ENCODE measurements around the gene CGAS. TPM values are rescaled to one million over a fixed set of nuclear protein-coding genes. Genes with fewer than 3 reads are reported as not detected.

The CGAS gene
- total and polyA plus RNA-seq, 2 of the 4 experiments (the other 2 are of a cell fraction): 1.5 to 1.6 TPM

- no peak overlapping the region for H3K4me2 ChIP-seq (ENCODE audit: low read depth, low read length)
- H3K18ac ChIP-seq (ENCODE audit: low read depth, low read length): no peak overlapping the region
- H3K9me1 ChIP-seq (ENCODE audit: insufficient read depth, low read length): no peaks in the 10 kb centered on the region
- ATAC-seq (ENCODE audit: low read depth) (no peak), DNase-seq (no peak)
- H3K4me1 ChIP-seq (ENCODE audit: control insufficient read depth, insufficient read depth, low read length): no peaks in the 10 kb centered on the region
- no peak overlapping the region for H3K23ac ChIP-seq (ENCODE audit: low read depth, low read length)
- no peaks in the 10 kb centered on the region for H4K20me1 ChIP-seq (ENCODE audit: insufficient read depth, low read length)
- no peak overlapping the region for H3K56ac ChIP-seq (ENCODE audit: extremely low read depth, insufficient read depth, low read length)
- H4K91ac ChIP-seq (ENCODE audit: insufficient read depth, low read depth, low read length): no peak overlapping the region
- H2AK9ac ChIP-seq (replicated peaks; ENCODE audit: low read depth, low read length, poor library complexity): no peak overlapping the region
- H2BK15ac ChIP-seq (ENCODE audit: low read depth, low read length): no peak overlapping the region
- dilution Hi-C loops (cut with HindIII; ENCODE audit: low sequenced_read_pairs, unreplicated experiment): loop anchor here (10.0 kb wide), 1 partner anchor 107 kb away; no protein-coding TSS in a partner anchor
- no peak overlapping the region for H2BK120ac ChIP-seq (ENCODE audit: low read depth, low read length)
- POLR2A ChIA-PET (ENCODE audit: unreplicated experiment): no interaction called here
- no peak overlapping the region for H3K4me3 ChIP-seq (ENCODE audit: insufficient read depth, low read depth, low read length)
- H3K27me3 ChIP-seq (ENCODE audit: control insufficient read depth, insufficient read depth, low read length): no peaks in the 10 kb centered on the region
- H2BK20ac ChIP-seq (ENCODE audit: low read depth, low read length): no peak overlapping the region
- H2AK5ac ChIP-seq (ENCODE audit: low read depth, low read length): no peak overlapping the region
- no peak overlapping the region for H4K8ac ChIP-seq (ENCODE audit: low read depth in 2 of 2, low read length in 2 of 2)
- in situ Hi-C loops (cut with MboI; ENCODE audit: low sequenced_read_pairs): no loop called here
- H3K27ac ChIP-seq (ENCODE audit: insufficient read depth, low read length): no peak overlapping the region
- no peak overlapping the region for H4K5ac ChIP-seq (ENCODE audit: low read depth, low read length)
- no peak overlapping the region for H2BK5ac ChIP-seq (ENCODE audit: low read depth, low read length, poor library complexity, severe bottlenecking)
- H3K14ac ChIP-seq (replicated peaks; ENCODE audit: low read depth, low read length): no peak overlapping the region
- no peaks in the 10 kb centered on the region for H3K9me3 ChIP-seq (ENCODE audit: control insufficient read depth, insufficient read depth, low read length)
- intact Hi-C loops (cut with micrococcal nuclease): no loop called here
- BruUV-seq (replicated peaks): no TSS peak
- CTCF ChIA-PET: interaction anchor here (0.7 kb wide), 1 partner anchor 1713 kb away, joined by 3 read pairs; no protein-coding TSS in a partner anchor
- peaks cover 23% of the 10 kb centered on the region for H3K36me3 ChIP-seq (ENCODE audit: control insufficient read depth, insufficient read depth, low read length)
- TF ChIP-seq RFX5 (IDR thresholded peaks at IDR 0.05; ENCODE audit: low read depth, low read length) (no peak), MXI1 (IDR thresholded peaks at IDR 0.05; ENCODE audit: borderline replicate concordance, low read depth, low read length) (no peak), SMC3 (IDR thresholded peaks at IDR 0.05; ENCODE audit: low read depth, low read length) (no peak), MAFK (IDR thresholded peaks at IDR 0.05; ENCODE audit: low read depth, low read length) (no peak), MAZ (IDR thresholded peaks at IDR 0.05; ENCODE audit: borderline replicate concordance, low read depth, low read length) (no peak), CEBPB (IDR thresholded peaks at IDR 0.05; ENCODE audit: low read depth, low read length) (no peak), POLR2A (IDR thresholded peaks at IDR 0.05; ENCODE audit: low read depth, low read length) (no peak), BHLHE40 (IDR thresholded peaks at IDR 0.05; ENCODE audit: low read depth, low read length) (no peak), ELK1 (IDR thresholded peaks at IDR 0.05; ENCODE audit: borderline replicate concordance, low read depth, low read length) (no peak), NFE2L2 (IDR thresholded peaks at IDR 0.05; ENCODE audit: low read depth, low read length) (no peak), CHD1 (IDR thresholded peaks at IDR 0.05; ENCODE audit: low read depth, low read length) (no peak), RCOR1 (IDR thresholded peaks at IDR 0.05; ENCODE audit: insufficient replicate concordance, low read length) (no peak)
- no peak overlapping the region for H3K9ac ChIP-seq (ENCODE audit: low read depth, low read length)
- no CpG with 5 or more reads among the region's 3 CpGs for WGBS, 2 experiments (ENCODE audit: extremely low coverage in 2 of 2, insufficient read length in 1 of 2)
- H3K79me1 ChIP-seq (ENCODE audit: low read depth in 1 of 2, low read length in 2 of 2): no peaks in the 10 kb centered on the region
- H3K4ac ChIP-seq (ENCODE audit: low read depth, low read length): no peak overlapping the region
- no peak overlapping the region for H2AFZ ChIP-seq (replicated peaks; ENCODE audit: low read length, poor library complexity)
These were observed 45.8 kb upstream of the CGAS start for GRCh38 chr6:73497915-73498314.

Measured in IMR-90 (cell line).